HepG2 (cell line): ENCODE measurements around the gene CALHM5. TPM values are rescaled to one million over a fixed set of nuclear protein-coding genes. Genes with fewer than 3 reads are reported as not detected.

Source experiments
- ATAC-seq: fragments of 200-7000 bp; cut with Tn5 transposase; 3 replicates; pipeline ENCODE4 v1.9.1; 2020; ENCODE audit warnings: mild to moderate bottlenecking, moderate library complexity
- BruUV-seq: library from RNA; stranded (reverse); fragments of 400-500 nt; replicated peaks from 2 replicates; lab custom pipeline; 2021; lab: Mats Ljungman, UMichigan
- CTCF ChIA-PET: fragments of 300-600 bp; formaldehyde crosslinking; extraction: SDS; loops from one replicate; lab custom pipeline; 2021; ENCODE audit warnings: low total read pairs, inconsistent platforms, low intra/inter-chr PET ratio; lab: Yijun Ruan, JAX
- POLR2A ChIA-PET: fragments of 350-600 bp; sonication (Branson Sonifier 250); formaldehyde crosslinking; loops from one replicate; lab custom pipeline; 2020; ENCODE audit warnings: antibody characterized with exemption, inconsistent platforms; lab: Yijun Ruan, JAX
- DNase-seq: peaks from one replicate; pipeline ENCODE4 v3.0.0-alpha.2; 2015; ENCODE audit warnings: low spot score
- FAIRE-seq: peaks from 3 replicates; lab custom pipeline; 2011; peaks lifted over from hg19 to GRCh38; lab: Jason Lieb, UNC
- H2AFZ ChIP-seq: one replicate; pipeline ENCODE4 v1.6.1; 2011; ENCODE audit warnings: low read length, inconsistent platforms
- H3K27ac ChIP-seq: fragments of 300-600 bp; 3 replicates; pipeline ENCODE4 v1.8.0; 2011; ENCODE audit warnings: mixed run types, mild to moderate bottlenecking, mixed read lengths, low read length, inconsistent platforms; ENCODE audit not compliant: insufficient read depth; ENCODE audit errors: extremely low read length
- H3K27me3 ChIP-seq, 2 experiments: fragments of 200-600 bp in 1 of 2; 2 replicates in 1 of 2; 3 replicates in 1 of 2; pipeline versions ENCODE4 v1.6.0 to v1.8.0; 2011; ENCODE audit warnings: low read length in 2 of 2, mild to moderate bottlenecking in 2 of 2, moderate library complexity in 2 of 2, inconsistent platforms in 1 of 2; ENCODE audit not compliant: insufficient read depth in 2 of 2, control insufficient read depth in 1 of 2
- H3K36me3 ChIP-seq, 2 experiments: fragments of 200-600 bp in 1 of 2; replicated peaks in 1 of 2; 2 replicates in 1 of 2; 3 replicates in 1 of 2; pipeline versions ENCODE4 v1.5.1 to v1.8.0; 2011; ENCODE audit warnings: low read length in 2 of 2, inconsistent platforms in 1 of 2; ENCODE audit not compliant: insufficient read depth in 2 of 2, control insufficient read depth in 1 of 2
- H3K4me1 ChIP-seq: 2 replicates; pipeline ENCODE4 v1.5.1; 2012; ENCODE audit warnings: low read length, inconsistent platforms; ENCODE audit not compliant: insufficient read depth
- H3K4me2 ChIP-seq: 2 replicates; pipeline ENCODE4 v1.6.0; 2011; ENCODE audit warnings: low read depth, low read length, inconsistent platforms
- H3K4me3 ChIP-seq, 3 experiments: fragments of 200-600 bp in 1 of 3; sonication (generic), shearing (Covaris generic) in 1 of 3; replicated peaks in 1 of 3; 2 replicates each; pipeline ENCODE4 v1.5.1; 2011 to 2016; ENCODE audit warnings: low read length in 3 of 3, inconsistent platforms in 2 of 3, low read depth in 2 of 3, mild to moderate bottlenecking in 2 of 3, control low read depth in 1 of 3, mixed read lengths in 1 of 3; ENCODE audit not compliant: insufficient read depth in 1 of 3
- H3K79me2 ChIP-seq: one replicate; pipeline ENCODE4 v1.6.1; 2011; ENCODE audit warnings: low read length, inconsistent platforms; ENCODE audit not compliant: insufficient read depth
- H3K9ac ChIP-seq: 2 replicates; pipeline ENCODE4 v1.6.0; 2011; ENCODE audit warnings: mild to moderate bottlenecking, low read depth, low read length, inconsistent platforms; ENCODE audit not compliant: insufficient read depth
- H3K9me3 ChIP-seq: 2 replicates; pipeline ENCODE4 v1.5.1; 2012; ENCODE audit warnings: mild to moderate bottlenecking, low read length
- H4K20me1 ChIP-seq: 2 replicates; pipeline ENCODE4 v1.6.0; 2011; ENCODE audit warnings: inconsistent platforms, mild to moderate bottlenecking, low read length, moderate library complexity; ENCODE audit not compliant: insufficient read depth
- ATF7 ChIP-seq, 2 experiments: fragments of 450-650 bp in 1 of 2; sonication (generic) in 1 of 2; formaldehyde crosslinking in 1 of 2; IDR thresholded peaks; 2 replicates each; pipeline versions ENCODE4 v1.4.0 to v1.6.1; 2016 to 2020; ENCODE audit warnings: antibody characterized with exemption in 1 of 2, mild to moderate bottlenecking in 1 of 2, missing genetic modification reagents in 1 of 2
- BRCA1 ChIP-seq: sonication (generic); formaldehyde crosslinking; IDR thresholded peaks from 2 replicates; pipeline ENCODE4 v1.4.0; 2020; ENCODE audit warnings: missing genetic modification reagents
- FLYWCH1 ChIP-seq: sonication (generic); formaldehyde crosslinking; IDR thresholded peaks from 2 replicates; pipeline ENCODE4 v1.8.1; 2023; ENCODE audit warnings: mild to moderate bottlenecking, missing genetic modification reagents
- GPN1 ChIP-seq: sonication (generic); formaldehyde crosslinking; IDR thresholded peaks from 2 replicates; pipeline ENCODE4 v1.5.1; 2020; ENCODE audit warnings: missing genetic modification reagents, borderline replicate concordance
- JUNB ChIP-seq: sonication (generic); formaldehyde crosslinking; IDR thresholded peaks from 2 replicates; pipeline ENCODE4 v1.8.0; 2022; ENCODE audit warnings: missing genetic modification reagents, mild to moderate bottlenecking, borderline replicate concordance
- NFIC ChIP-seq: IDR thresholded peaks from 2 replicates; pipeline ENCODE4 v1.6.1; 2012; ENCODE audit warnings: mild to moderate bottlenecking, low read length, inconsistent platforms
- TAF1 ChIP-seq: sonication (generic); formaldehyde crosslinking; IDR thresholded peaks from 2 replicates; pipeline ENCODE4 v1.4.0; 2020; ENCODE audit warnings: missing genetic modification reagents
- ZFP1 ChIP-seq: IDR thresholded peaks from 2 replicates; pipeline ENCODE4 v1.6.1; 2016
- ZNF224 ChIP-seq: sonication (generic); formaldehyde crosslinking; IDR thresholded peaks from 2 replicates; pipeline ENCODE4 v1.5.0; 2020; ENCODE audit warnings: mild to moderate bottlenecking, missing genetic modification reagents
- ZNF383 ChIP-seq: sonication (generic); formaldehyde crosslinking; IDR thresholded peaks from 2 replicates; pipeline ENCODE4 v1.4.0; 2020; ENCODE audit warnings: missing genetic modification reagents, mild to moderate bottlenecking, borderline replicate concordance
- ZSCAN20 ChIP-seq: sonication (generic); formaldehyde crosslinking; IDR thresholded peaks from 2 replicates; pipeline ENCODE4 v1.4.0; 2020; ENCODE audit warnings: missing genetic modification reagents, mild to moderate bottlenecking, borderline replicate concordance
- WGBS: methylation state at CpG from one replicate; pipeline ENCODE4 v1.1.6; 2017; ENCODE audit warnings: low lambda C conversion rate; 5-methylcytosine and 5-hydroxymethylcytosine counted together
- in situ Hi-C: cut with HindIII; loops from 2 replicates; pipeline ENCODE4 v1.10.0; 2017; ENCODE audit warnings: low pct_unique_long_range_greater_than_20kb; ENCODE audit not compliant: extremely low pct_ligation_motif_present
- intact Hi-C: fragments of 100-400 bp; cut with micrococcal nuclease; formaldehyde crosslinking; loops from one replicate; pipeline ENCODE4 v1.10.0; 2022; ENCODE audit not compliant: unreplicated experiment
- polyA plus RNA-seq, 8 experiments: library from polyadenylated mRNA; depleted of rRNA in 3 of 8; stranded (reverse) in 7 of 8; unstranded in 1 of 8; fragments of >200 nt; fragmentation: Illumina TruSeq in 4 of 8; extraction: Trizol in 4 of 8; gene quantifications; 2 replicates each; pipeline versions ENCODE4 v1.2.1 to v1.2.3, GENCODE V29; 2011 to 2016; ENCODE audit warnings: low read depth in 4 of 8, missing spikeins in 1 of 8, mixed read lengths in 1 of 8; ENCODE audit not compliant: insufficient read depth in 1 of 8
- total RNA-seq, 5 experiments: library from RNA; depleted of rRNA; stranded (reverse); fragments of >200 nt; fragmentation: Illumina TruSeq; extraction: Trizol; gene quantifications; 2 replicates each; pipeline ENCODE4 v1.2.3, GENCODE V29; 2016; ENCODE audit warnings: low read depth in 1 of 5
- TF ChIP-seq, protein P1 (sequence below): sonication (generic); formaldehyde crosslinking; IDR thresholded peaks from 2 replicates; pipeline ENCODE4 v1.5.1; 2020; ENCODE audit warnings: mild to moderate bottlenecking, missing genetic modification reagents, borderline replicate concordance
- TF ChIP-seq, protein P2 (sequence below): sonication (generic); formaldehyde crosslinking; IDR thresholded peaks from 2 replicates; pipeline ENCODE4 v1.5.1; 2020; ENCODE audit warnings: mild to moderate bottlenecking, missing genetic modification reagents, moderate library complexity

Gene CALHM5
- total and polyA plus RNA-seq, 2 of the 13 experiments (the other 11 are each of a cell fraction or from before 2014, with no cell fraction given), result not detected

GRCh38 chr6:116461932-116462885 is 49.2 kb upstream of the CALHM5 start:
- no peak overlapping the region for H3K4me2 ChIP-seq
- intact Hi-C loops, result no loop called here
- TF ChIP-seq NFIC (no peak), ZSCAN20 (no peak), BRCA1 (CRISPR knock-in tag) (no peak), FLYWCH1 (CRISPR knock-in tag) (no peak), ZNF383 (CRISPR knock-in tag) (no peak), GPN1 (CRISPR knock-in tag) (no peak), ZFP1 (CRISPR knock-in tag) (no peak), ATF7 (IDR thresholded peaks at IDR 0.05) (no peak), ATF7 (CRISPR knock-in tag; IDR thresholded peaks at IDR 0.05) (no peak), ZNF224 (CRISPR knock-in tag) (no peak), TAF1 (CRISPR knock-in tag) (no peak), JUNB (CRISPR knock-in tag) (no peak)
- TF ChIP-seq, protein P1, sequence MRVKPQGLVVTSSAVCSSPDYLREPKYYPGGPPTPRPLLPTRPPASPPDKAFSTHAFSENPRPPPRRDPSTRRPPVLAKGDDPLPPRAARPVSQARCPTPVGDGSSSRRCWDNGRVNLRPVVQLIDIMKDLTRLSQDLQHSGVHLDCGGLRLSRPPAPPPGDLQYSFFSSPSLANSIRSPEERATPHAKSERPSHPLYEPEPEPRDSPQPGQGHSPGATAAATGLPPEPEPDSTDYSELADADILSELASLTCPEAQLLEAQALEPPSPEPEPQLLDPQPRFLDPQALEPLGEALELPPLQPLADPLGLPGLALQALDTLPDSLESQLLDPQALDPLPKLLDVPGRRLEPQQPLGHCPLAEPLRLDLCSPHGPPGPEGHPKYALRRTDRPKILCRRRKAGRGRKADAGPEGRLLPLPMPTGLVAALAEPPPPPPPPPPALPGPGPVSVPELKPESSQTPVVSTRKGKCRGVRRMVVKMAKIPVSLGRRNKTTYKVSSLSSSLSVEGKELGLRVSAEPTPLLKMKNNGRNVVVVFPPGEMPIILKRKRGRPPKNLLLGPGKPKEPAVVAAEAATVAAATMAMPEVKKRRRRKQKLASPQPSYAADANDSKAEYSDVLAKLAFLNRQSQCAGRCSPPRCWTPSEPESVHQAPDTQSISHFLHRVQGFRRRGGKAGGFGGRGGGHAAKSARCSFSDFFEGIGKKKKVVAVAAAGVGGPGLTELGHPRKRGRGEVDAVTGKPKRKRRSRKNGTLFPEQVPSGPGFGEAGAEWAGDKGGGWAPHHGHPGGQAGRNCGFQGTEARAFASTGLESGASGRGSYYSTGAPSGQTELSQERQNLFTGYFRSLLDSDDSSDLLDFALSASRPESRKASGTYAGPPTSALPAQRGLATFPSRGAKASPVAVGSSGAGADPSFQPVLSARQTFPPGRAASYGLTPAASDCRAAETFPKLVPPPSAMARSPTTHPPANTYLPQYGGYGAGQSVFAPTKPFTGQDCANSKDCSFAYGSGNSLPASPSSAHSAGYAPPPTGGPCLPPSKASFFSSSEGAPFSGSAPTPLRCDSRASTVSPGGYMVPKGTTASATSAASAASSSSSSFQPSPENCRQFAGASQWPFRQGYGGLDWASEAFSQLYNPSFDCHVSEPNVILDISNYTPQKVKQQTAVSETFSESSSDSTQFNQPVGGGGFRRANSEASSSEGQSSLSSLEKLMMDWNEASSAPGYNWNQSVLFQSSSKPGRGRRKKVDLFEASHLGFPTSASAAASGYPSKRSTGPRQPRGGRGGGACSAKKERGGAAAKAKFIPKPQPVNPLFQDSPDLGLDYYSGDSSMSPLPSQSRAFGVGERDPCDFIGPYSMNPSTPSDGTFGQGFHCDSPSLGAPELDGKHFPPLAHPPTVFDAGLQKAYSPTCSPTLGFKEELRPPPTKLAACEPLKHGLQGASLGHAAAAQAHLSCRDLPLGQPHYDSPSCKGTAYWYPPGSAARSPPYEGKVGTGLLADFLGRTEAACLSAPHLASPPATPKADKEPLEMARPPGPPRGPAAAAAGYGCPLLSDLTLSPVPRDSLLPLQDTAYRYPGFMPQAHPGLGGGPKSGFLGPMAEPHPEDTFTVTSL (CRISPR knock-in tag), result no peak
- TF ChIP-seq, protein P2, sequence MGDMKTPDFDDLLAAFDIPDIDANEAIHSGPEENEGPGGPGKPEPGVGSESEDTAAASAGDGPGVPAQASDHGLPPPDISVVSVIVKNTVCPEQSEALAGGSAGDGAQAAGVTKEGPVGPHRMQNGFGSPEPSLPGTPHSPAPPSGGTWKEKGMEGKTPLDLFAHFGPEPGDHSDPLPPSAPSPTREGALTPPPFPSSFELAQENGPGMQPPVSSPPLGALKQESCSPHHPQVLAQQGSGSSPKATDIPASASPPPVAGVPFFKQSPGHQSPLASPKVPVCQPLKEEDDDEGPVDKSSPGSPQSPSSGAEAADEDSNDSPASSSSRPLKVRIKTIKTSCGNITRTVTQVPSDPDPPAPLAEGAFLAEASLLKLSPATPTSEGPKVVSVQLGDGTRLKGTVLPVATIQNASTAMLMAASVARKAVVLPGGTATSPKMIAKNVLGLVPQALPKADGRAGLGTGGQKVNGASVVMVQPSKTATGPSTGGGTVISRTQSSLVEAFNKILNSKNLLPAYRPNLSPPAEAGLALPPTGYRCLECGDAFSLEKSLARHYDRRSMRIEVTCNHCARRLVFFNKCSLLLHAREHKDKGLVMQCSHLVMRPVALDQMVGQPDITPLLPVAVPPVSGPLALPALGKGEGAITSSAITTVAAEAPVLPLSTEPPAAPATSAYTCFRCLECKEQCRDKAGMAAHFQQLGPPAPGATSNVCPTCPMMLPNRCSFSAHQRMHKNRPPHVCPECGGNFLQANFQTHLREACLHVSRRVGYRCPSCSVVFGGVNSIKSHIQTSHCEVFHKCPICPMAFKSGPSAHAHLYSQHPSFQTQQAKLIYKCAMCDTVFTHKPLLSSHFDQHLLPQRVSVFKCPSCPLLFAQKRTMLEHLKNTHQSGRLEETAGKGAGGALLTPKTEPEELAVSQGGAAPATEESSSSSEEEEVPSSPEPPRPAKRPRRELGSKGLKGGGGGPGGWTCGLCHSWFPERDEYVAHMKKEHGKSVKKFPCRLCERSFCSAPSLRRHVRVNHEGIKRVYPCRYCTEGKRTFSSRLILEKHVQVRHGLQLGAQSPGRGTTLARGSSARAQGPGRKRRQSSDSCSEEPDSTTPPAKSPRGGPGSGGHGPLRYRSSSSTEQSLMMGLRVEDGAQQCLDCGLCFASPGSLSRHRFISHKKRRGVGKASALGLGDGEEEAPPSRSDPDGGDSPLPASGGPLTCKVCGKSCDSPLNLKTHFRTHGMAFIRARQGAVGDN (CRISPR knock-in tag), result peak; percentile 33

More at GRCh38 chr6:116461932-116462885, 49.2 kb upstream of the CALHM5 start:
- Histone ChIP-seq H3K36me3 (no peaks in the 10 kb centered on the region), H4K20me1 (no peaks in the 10 kb centered on the region), H3K9ac (no peak overlapping the region), H3K27ac (no peak overlapping the region), H3K27me3 (peaks cover 0 to 23% of the 10 kb centered on the region in 2 experiments; a peak in 3 of 5 replicates), H3K4me3 (peak overlapping the region in 1 of 3 experiments; percentile 8; a peak in 1 of 6 replicates), H3K9me3 (no peaks in the 10 kb centered on the region), H3K79me2 (no peaks in the 10 kb centered on the region), H2AFZ (no peak overlapping the region), H3K4me1 (no peaks in the 10 kb centered on the region)
- no peak for DNase-seq
- 74% methylated on average over 74 of the region's 84 CpGs for WGBS
- ATAC-seq, result peak; percentile 50; the same call in 2 of the 3 replicates
- BruUV-seq, result no TSS peak
- in situ Hi-C loops, result no loop called here
- ChIA-PET POLR2A (no interaction called here), CTCF (no interaction called here)
- no peak for FAIRE-seq
